ENCODE results near the gene ZNF469.

DNA sequence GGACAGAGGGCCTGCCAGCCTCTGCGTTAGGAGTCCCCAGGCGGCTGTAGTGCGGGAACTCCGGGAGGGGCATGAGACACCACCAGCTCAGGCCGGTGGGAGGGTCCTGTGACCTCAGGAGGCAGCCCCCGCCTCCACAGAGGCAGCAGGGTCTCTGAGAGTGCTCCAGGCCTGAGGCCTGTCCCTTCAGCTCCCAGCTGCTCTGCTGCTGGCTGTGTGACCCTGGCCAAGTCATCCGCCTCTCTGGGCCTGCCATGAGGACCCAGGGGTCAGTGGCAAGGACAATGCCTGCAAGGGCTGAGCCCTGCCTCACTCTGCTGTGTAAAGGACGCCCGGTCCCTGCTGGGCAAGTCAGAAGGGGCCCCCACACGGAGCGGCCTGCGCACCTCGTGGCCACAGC lies 43.3 kb downstream of the ZNF469 start:
- TF ChIP-seq POLR2A (IDR thresholded peaks at IDR 0.05; ENCODE audit: low read depth, low read length) (no peak), POLR2AphosphoS5 (IDR thresholded peaks at IDR 0.05; ENCODE audit: low read depth, low read length) (no peak)

Measured in GM12892 (cell line).